ENCODE measurements around the gene LTBP2.

GRCh38 chr14:74589291-74589879, 22.7 kb downstream of the LTBP2 start:
- no peak for TF ChIP-seq CTCF (IDR thresholded peaks at IDR 0.05 in 4 of 5, conservative IDR thresholded peaks at IDR 0.05 in 1 of 5)
- TF ChIP-seq POLR2A (IDR thresholded peaks at IDR 0.05) = no peak
